Esophagus muscularis mucosa (tissue), 3 donors: ENCODE results near the gene SBK3.
A peak's percentile ranks its signal among the peaks of the same experiment; 100 is the strongest.

Source experiments
- CTCF ChIP-seq, 3 experiments: fragments of 200-600 bp in 2 of 3; fragments of 450-650 bp in 1 of 3; sonication (generic) in 2 of 3; IDR thresholded peaks; one replicate each; pipeline ENCODE4 v1.5.1; 2017 to 2019; ENCODE audit warnings: antibody characterized with exemption in 3 of 3, mild to moderate bottlenecking in 2 of 3, moderate library complexity in 1 of 3
- POLR2A ChIP-seq: fragments of 450-650 bp; IDR thresholded peaks from one replicate; pipeline ENCODE4 v1.6.1; 2017; ENCODE audit warnings: antibody characterized with exemption, moderate library complexity, mild to moderate bottlenecking, low read depth
- POLR2AphosphoS5 ChIP-seq, 2 donors: sonication (generic); formaldehyde crosslinking; IDR thresholded peaks; one replicate each; pipeline ENCODE4 v1.6.1; 2017; ENCODE audit warnings: antibody characterized with exemption in 2 of 2

- TF ChIP-seq POLR2AphosphoS5 (IDR thresholded peaks at IDR 0.05) (no peak), CTCF (IDR thresholded peaks at IDR 0.05) (peak in 1 of 3 experiments; percentile 2), POLR2A (no peak)
Observed at GRCh38 chr19:55504252-55504603, 41.1 kb downstream of the SBK3 start.
